ENCODE measurements around the gene KHDC4.

KHDC4 gene

DNA sequence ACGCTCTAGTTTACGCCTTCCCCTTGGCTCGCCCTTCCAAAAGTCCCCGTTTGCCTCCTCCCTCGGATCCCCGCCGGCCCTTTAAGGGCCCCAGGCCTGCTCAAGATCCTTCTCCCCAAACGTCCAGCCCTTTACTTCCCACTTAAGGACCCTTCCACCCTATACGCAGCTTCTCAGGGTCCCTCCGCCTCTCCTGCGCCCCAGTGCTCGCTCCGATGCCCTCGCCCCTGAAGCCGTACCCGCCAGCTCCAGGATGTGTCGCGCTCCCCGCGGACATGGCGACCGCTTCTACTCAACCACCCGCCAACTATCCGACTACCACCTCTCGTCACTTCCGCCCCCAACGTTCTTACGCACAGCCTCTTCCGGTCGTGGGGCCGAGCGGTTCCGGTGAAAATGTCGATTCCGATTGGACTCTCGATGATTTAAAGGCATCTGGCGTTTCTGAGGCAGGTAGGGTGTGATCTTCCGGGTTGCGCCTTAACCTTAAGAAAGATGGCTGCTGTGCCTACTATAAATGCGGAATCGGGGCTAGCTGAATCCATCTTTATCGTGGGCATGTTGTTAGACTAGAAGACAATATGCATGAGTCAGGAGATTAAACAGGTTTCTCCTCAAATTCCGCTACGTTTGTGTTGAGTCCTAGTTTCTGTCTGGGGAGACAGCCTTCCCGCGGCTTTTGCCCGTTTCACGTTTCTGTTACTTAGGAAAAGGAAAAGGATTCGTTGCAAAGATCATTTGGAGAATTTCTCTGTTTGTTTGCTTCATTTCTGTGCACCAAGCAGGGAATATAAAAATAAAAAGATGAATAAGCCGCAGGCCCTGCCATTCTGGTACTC lies at the start of gene KHDC4:
Gene KHDC4 (minus strand): TSS at position 317 of the 839 bp plus-strand sequence. CDS start 40 bp downstream, at position 277.
- no peaks in the 10 kb centered on the region for H3K27me3 ChIP-seq (ENCODE audit: insufficient read depth, insufficient read length)
- H3K4me1 ChIP-seq (ENCODE audit: insufficient read depth, insufficient read length), result no peaks in the 10 kb centered on the region
- H3K9me3 ChIP-seq (ENCODE audit: insufficient read depth, low read length), result no peaks in the 10 kb centered on the region
- TF ChIP-seq YY1 (IDR thresholded peaks at IDR 0.05; ENCODE audit: insufficient read depth, insufficient read length) (peak; percentile 97), ZNF274 (IDR thresholded peaks at IDR 0.05; ENCODE audit: low read depth, low read length) (no peak), SUZ12 (IDR thresholded peaks at IDR 0.05; ENCODE audit: extremely low read depth, insufficient read depth, insufficient read length) (no peak)
- peaks cover 44% of the 10 kb centered on the region for H3K36me3 ChIP-seq (ENCODE audit: insufficient read depth, insufficient read length, low read length)
- DNase-seq (ENCODE audit: low read depth, low spot score), result peak; percentile 99
- H3K9ac ChIP-seq (ENCODE audit: insufficient read length, low read depth), result peak within 1 kb of the TSS; percentile 100
- H3K4me3 ChIP-seq (ENCODE audit: insufficient read length, low read depth), result peak within 1 kb of the TSS; percentile 99

DNA sequence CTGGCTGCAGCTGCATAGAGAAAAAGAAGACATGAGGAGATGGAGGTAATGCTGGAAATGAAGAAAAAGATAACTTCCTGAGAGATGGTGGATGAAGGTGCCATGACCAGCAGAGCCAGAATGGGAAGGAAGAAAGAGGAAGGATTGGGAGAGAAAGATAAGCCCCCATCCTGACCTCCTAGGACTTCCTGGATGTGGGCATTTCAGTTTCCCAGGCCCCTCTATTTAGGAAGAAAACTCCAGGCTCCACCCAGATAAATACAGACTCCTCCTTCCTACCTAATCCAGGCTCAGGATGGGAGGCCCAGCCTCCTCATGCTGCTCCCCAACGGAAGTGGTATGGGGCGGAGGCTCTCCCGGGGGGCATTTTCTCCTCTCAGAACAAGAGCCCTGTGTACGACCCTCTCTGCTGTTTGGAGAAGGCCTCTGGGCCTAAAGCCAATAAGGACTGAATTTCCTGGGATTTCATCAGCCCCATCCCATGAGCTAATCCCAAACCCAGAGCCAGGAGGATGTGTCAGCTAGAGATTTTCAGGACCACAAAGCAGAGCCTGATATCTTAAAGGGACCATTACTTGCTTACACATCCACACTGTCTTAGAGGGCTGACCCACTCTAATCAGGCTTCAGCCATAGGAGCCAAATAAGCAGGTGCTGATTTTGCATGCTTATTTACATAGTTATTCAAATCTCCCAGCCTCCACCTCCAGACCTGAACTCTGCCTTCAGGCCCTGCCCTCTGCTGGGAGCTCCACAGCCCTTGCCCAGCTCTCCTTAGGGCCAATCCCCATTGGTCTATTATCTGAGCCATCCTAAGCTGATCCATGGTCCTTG lies 49.2 kb upstream of the KHDC4 start:
- no peaks in the 10 kb centered on the region for H3K27me3 ChIP-seq (ENCODE audit: insufficient read depth, insufficient read length)
- H3K4me1 ChIP-seq (ENCODE audit: insufficient read depth, insufficient read length), result peaks cover 23% of the 10 kb centered on the region
- no peak for DNase-seq (ENCODE audit: low read depth, low spot score)
- peaks cover 6% of the 10 kb centered on the region for H3K36me3 ChIP-seq (ENCODE audit: insufficient read depth, insufficient read length, low read length)
- H3K4me3 ChIP-seq (ENCODE audit: insufficient read length, low read depth), result no peak overlapping the region
- no peak for TF ChIP-seq YY1 (IDR thresholded peaks at IDR 0.05; ENCODE audit: insufficient read depth, insufficient read length)
- no peak for TF ChIP-seq ZNF274 (IDR thresholded peaks at IDR 0.05; ENCODE audit: low read depth, low read length)
- no peak for TF ChIP-seq SUZ12 (IDR thresholded peaks at IDR 0.05; ENCODE audit: extremely low read depth, insufficient read depth, insufficient read length)
- no peak overlapping the region for H3K9ac ChIP-seq (ENCODE audit: insufficient read length, low read depth)
- H3K9me3 ChIP-seq (ENCODE audit: insufficient read depth, low read length), result no peaks in the 10 kb centered on the region

DNA sequence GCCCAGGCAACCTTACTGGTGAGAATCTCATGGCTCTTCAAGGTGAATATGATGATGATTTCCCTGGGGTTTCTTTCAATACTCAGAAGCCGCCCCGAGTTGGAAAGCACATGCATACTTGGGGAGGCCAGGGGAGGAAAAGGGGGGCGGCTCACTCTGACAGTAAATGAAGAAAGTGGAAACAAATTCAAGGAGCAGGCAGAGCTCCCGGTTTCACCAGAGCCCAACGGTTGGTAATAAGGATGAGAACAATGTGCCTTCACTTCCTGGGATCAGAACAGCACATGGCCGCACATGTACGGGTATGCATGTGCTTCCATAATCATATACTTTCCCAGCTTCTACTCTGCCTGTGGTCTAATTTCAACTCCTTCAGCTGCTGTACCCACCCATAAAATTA lies 47.9 kb upstream of the KHDC4 start:
- DNase-seq (ENCODE audit: low read depth, low spot score), result no peak
- Histone ChIP-seq H3K27me3 (ENCODE audit: insufficient read depth, insufficient read length) (no peaks in the 10 kb centered on the region), H3K4me3 (ENCODE audit: insufficient read length, low read depth) (no peak overlapping the region), H3K36me3 (ENCODE audit: insufficient read depth, insufficient read length, low read length) (peaks cover 6% of the 10 kb centered on the region), H3K9ac (ENCODE audit: insufficient read length, low read depth) (no peak overlapping the region), H3K9me3 (ENCODE audit: insufficient read depth, low read length) (no peaks in the 10 kb centered on the region), H3K4me1 (ENCODE audit: insufficient read depth, insufficient read length) (peaks cover 26% of the 10 kb centered on the region)
- TF ChIP-seq SUZ12 (IDR thresholded peaks at IDR 0.05; ENCODE audit: extremely low read depth, insufficient read depth, insufficient read length), result no peak
- TF ChIP-seq ZNF274 (IDR thresholded peaks at IDR 0.05; ENCODE audit: low read depth, low read length), result no peak
- TF ChIP-seq YY1 (IDR thresholded peaks at IDR 0.05; ENCODE audit: insufficient read depth, insufficient read length), result no peak

DNA sequence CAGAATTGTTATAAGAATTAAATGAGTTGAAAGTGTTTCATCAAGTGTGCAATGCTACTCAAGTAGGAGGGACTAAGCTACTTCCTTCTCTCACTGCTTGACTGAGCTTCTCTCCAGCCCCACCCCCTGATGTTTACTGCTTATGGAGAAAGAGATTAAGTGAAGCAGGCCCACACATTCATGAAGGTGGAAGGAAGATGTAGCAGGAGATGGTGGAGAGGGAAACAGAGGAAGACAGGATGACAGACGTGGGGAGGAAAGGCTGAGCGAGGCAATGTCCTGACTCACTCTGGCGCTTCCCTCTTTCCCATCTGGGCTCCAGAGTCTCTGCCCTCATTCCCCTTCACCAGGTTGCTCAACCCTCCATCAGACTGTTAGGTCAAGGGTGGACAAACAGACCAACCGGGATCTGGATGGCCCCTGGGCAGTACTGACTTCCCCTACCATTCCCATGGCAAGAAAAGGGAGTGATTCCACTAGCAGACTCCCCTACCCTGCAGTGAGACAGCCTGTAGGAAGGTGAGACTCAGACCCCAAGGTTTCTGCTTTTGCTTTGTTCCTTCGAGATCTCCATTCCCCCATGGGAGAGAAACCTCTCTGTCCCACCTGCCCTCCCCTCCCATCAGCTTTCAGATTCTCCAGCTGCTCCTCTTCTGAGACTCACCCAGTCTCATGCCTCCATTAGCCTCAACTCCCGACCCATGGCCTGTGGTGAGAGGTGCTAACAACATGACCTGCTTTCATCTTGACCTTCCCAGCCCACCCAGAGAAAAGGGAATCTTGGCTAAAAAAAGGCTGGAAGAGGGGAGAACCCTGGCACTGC lies 47.3 kb upstream of the KHDC4 start:
- Histone ChIP-seq H3K4me3 (ENCODE audit: insufficient read length, low read depth) (no peak overlapping the region), H3K4me1 (ENCODE audit: insufficient read depth, insufficient read length) (peaks cover 28% of the 10 kb centered on the region), H3K27me3 (ENCODE audit: insufficient read depth, insufficient read length) (no peaks in the 10 kb centered on the region), H3K9me3 (ENCODE audit: insufficient read depth, low read length) (no peaks in the 10 kb centered on the region), H3K9ac (ENCODE audit: insufficient read length, low read depth) (no peak overlapping the region), H3K36me3 (ENCODE audit: insufficient read depth, insufficient read length, low read length) (peaks cover 6% of the 10 kb centered on the region)
- TF ChIP-seq SUZ12 (IDR thresholded peaks at IDR 0.05; ENCODE audit: extremely low read depth, insufficient read depth, insufficient read length) (no peak), YY1 (IDR thresholded peaks at IDR 0.05; ENCODE audit: insufficient read depth, insufficient read length) (no peak), ZNF274 (IDR thresholded peaks at IDR 0.05; ENCODE audit: low read depth, low read length) (no peak)
- DNase-seq (ENCODE audit: low read depth, low spot score), result no peak

DNA sequence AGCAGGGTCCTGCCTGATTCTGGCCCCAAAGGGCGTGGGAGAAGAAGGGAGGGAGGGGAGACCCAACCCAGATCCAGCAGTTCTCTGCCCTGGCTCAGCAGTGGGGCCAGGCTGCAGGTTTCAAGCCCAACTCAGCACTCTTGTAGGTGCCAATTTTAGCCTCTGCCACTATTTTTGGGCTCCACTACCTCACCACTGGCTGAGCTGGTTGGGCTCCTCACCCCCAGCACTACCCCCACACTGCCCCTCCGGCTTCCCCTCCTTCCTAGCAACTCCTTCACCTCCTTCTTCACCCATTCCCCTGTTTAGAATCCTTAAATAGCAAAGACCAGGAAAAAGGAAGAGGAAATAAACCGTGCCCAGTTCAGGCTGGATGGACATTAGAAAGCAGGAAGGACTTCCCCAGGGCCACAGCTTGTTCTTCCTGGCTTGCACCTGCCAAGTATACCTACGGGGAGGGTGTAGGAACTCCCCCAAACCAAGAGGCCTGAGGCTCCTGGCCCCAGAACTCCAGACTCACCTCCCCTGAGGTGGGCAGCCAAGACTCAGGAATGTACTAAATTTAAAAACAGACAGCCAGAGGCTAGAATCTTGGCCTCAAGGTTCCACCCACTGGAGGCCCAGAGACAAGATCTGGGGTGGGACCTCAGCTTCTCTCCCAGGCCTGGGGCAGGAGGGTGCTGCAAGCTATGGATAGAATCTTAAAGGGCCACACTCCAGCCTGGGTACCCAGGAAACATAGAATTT lies 45.6 kb upstream of the KHDC4 start:
- TF ChIP-seq YY1 (IDR thresholded peaks at IDR 0.05; ENCODE audit: insufficient read depth, insufficient read length) (no peak), SUZ12 (IDR thresholded peaks at IDR 0.05; ENCODE audit: extremely low read depth, insufficient read depth, insufficient read length) (no peak), ZNF274 (IDR thresholded peaks at IDR 0.05; ENCODE audit: low read depth, low read length) (no peak)
- Histone ChIP-seq H3K27me3 (ENCODE audit: insufficient read depth, insufficient read length) (no peaks in the 10 kb centered on the region), H3K4me1 (ENCODE audit: insufficient read depth, insufficient read length) (peaks cover 37% of the 10 kb centered on the region), H3K9ac (ENCODE audit: insufficient read length, low read depth) (peak overlapping the region; percentile 96), H3K4me3 (ENCODE audit: insufficient read length, low read depth) (peak overlapping the region; percentile 87), H3K9me3 (ENCODE audit: insufficient read depth, low read length) (no peaks in the 10 kb centered on the region), H3K36me3 (ENCODE audit: insufficient read depth, insufficient read length, low read length) (peaks cover 6% of the 10 kb centered on the region)
- DNase-seq (ENCODE audit: low read depth, low spot score), result no peak

DNA sequence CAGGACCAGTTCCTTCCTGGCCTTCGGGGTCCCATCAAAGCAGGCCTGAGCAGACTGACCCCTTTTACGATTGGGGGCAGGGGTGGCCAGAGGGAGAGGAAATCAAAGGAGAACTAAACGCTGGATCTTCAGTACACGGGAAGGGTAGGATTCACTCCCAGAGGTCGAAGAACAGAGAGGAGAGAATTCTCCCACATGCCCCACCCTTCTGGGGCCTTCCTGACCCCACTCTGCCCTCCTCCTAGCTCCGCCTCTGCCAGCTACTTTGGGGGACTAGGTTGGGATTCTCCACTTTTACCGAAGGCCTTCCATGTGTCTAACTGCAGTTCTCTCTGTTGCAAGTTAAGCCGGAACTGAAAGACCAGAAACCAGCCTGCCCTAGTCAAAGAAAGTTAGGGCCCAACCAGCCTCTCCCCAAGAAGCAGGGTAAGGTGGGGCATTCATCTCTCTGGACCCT lies 44.8 kb upstream of the KHDC4 start:
- no peak for TF ChIP-seq SUZ12 (IDR thresholded peaks at IDR 0.05; ENCODE audit: extremely low read depth, insufficient read depth, insufficient read length)
- TF ChIP-seq ZNF274 (IDR thresholded peaks at IDR 0.05; ENCODE audit: low read depth, low read length), result no peak
- TF ChIP-seq YY1 (IDR thresholded peaks at IDR 0.05; ENCODE audit: insufficient read depth, insufficient read length), result no peak
- H3K4me1 ChIP-seq (ENCODE audit: insufficient read depth, insufficient read length), result peaks cover 44% of the 10 kb centered on the region
- no peaks in the 10 kb centered on the region for H3K9me3 ChIP-seq (ENCODE audit: insufficient read depth, low read length)
- no peak for DNase-seq (ENCODE audit: low read depth, low spot score)
- peaks cover 11% of the 10 kb centered on the region for H3K36me3 ChIP-seq (ENCODE audit: insufficient read depth, insufficient read length, low read length)
- no peaks in the 10 kb centered on the region for H3K27me3 ChIP-seq (ENCODE audit: insufficient read depth, insufficient read length)
- peak overlapping the region; percentile 87 for H3K4me3 ChIP-seq (ENCODE audit: insufficient read length, low read depth)
- peak overlapping the region; percentile 96 for H3K9ac ChIP-seq (ENCODE audit: insufficient read length, low read depth)
